Pancreas (tissue), 10 donors: Measurements from ENCODE around the gene CENPS. TPM values are rescaled to one million over a fixed set of nuclear protein-coding genes. Genes with fewer than 3 reads are reported as not detected.

Experiments
- ATAC-seq, 4 donors: fragments of 200-7000 bp; cut with Tn5 transposase; one replicate each; pipeline versions ENCODE4 v1.8.0 to v1.9.1; 2020; ENCODE audit warnings: mild to moderate bottlenecking in 4 of 4, moderate library complexity in 4 of 4
- DNase-seq, 6 donors: peaks; one replicate each; pipeline ENCODE4 v3.0.0-alpha.2; 2020
- FAIRE-seq: peaks from 2 replicates; lab custom pipeline; 2012; peaks lifted over from hg19 to GRCh38; lab: Jason Lieb, UNC
- H3K27ac ChIP-seq, 4 donors: fragments of 200-600 bp; sonication (generic); 1 replicate in 3 of 4; 2 replicates in 1 of 4; pipeline versions ENCODE4 v1.5.0 to v1.8.0; 2020
- H3K27me3 ChIP-seq, 4 donors: fragments of 200-600 bp; one replicate each; pipeline ENCODE4 v1.8.0; 2021
- H3K36me3 ChIP-seq, 3 donors: fragments of 200-600 bp; sonication (generic) in 1 of 3; one replicate each; pipeline versions ENCODE4 v1.5.0 to v1.8.0; 2020 to 2021
- H3K4me1 ChIP-seq, 3 donors: fragments of 200-600 bp; one replicate each; pipeline ENCODE4 v1.8.0; 2021
- H3K4me3 ChIP-seq, 4 donors: fragments of 200-600 bp; sonication (generic) in 2 of 4; one replicate each; pipeline versions ENCODE4 v1.5.0 to v1.8.0; 2020 to 2021
- H3K9me3 ChIP-seq, 4 donors: fragments of 200-600 bp; one replicate each; pipeline ENCODE4 v1.8.0; 2021
- CTCF ChIP-seq, 4 donors: fragments of 200-600 bp; sonication (generic) in 3 of 4; IDR thresholded peaks; one replicate each; pipeline versions ENCODE4 v1.5.0 to v1.8.0; 2021; ENCODE audit warnings: antibody characterized with exemption in 4 of 4
- WGBS, 2 donors: extraction: QIAGEN DNeasy Blood & Tissue Kit; methylation state at CpG; one replicate each; pipeline ENCODE4 v1.1.7; 2013; 5-methylcytosine and 5-hydroxymethylcytosine counted together
- intact Hi-C, 3 donors: fragments of 100-400 bp; cut with DNase I; formaldehyde crosslinking; loops; one replicate each; pipeline versions ENCODE4 v1.11.1 to v1.14.2; 2022
- polyA plus RNA-seq, 2 donors: library from polyadenylated mRNA; stranded (reverse); fragments of 200-250 nt; gene quantifications; one replicate each; pipeline ENCODE4 v1.2.3, GENCODE V29; 2013
- total RNA-seq, 6 donors: library from RNA; stranded (reverse); fragmentation: NEBNext Ultra II Directional in 4 of 6; extraction: Animal tissue kit (Norgen Biotek cat#: 25700) in 4 of 6; gene quantifications; one replicate each; pipeline versions ENCODE4 v1.2.1 to v1.2.4, GENCODE V29; 2021 to 2023
- donor health status: healthy with polysubstance abuse.
- donor health status: DM: no; HTN: no; CAD: no; lungs with moderate emphysema.
- donor health status: DM: no; HTN: no; CAD: no.
- donor health status: control.
- donor health status: control.
- donor health status: Bipolar disorder and iron deficiency.
- donor health status: DM: yes; HTN: yes; CAD: no.
- donor health status: DM: no; HTN: no; CAD: no.
- donor health status: DM: no; HTN: no; CAD: no.
- donor health status: DM: yes; HTN: yes; CAD: no.

The CENPS gene
- total and polyA plus RNA-seq, 8 donors, result 4.7 to 19.9 (median 8.4) TPM

GRCh38 chr1:10433790-10434189, 3.6 kb downstream of the CENPS start:
- Histone ChIP-seq H3K9me3 (no peaks in the 10 kb centered on the region), H3K27me3 (no peaks in the 10 kb centered on the region), H3K27ac (no peak overlapping the region), H3K36me3 (no peaks in the 10 kb centered on the region), H3K4me1 (peaks cover 0 to 5% (median 5%) of the 10 kb centered on the region in 3 donors), H3K4me3 (no peak overlapping the region)
- FAIRE-seq (no peak), DNase-seq (no peak), ATAC-seq (no peak)
- 86% methylated on average over 11 of the region's 11 CpGs for WGBS, 2 donors
- intact Hi-C loops, result loop anchor here in 1 of 3 donors (5.0 kb wide), 1 partner anchor 59 kb away; no protein-coding TSS in a partner anchor
- no peak for TF ChIP-seq CTCF (IDR thresholded peaks at IDR 0.05)

DNA sequence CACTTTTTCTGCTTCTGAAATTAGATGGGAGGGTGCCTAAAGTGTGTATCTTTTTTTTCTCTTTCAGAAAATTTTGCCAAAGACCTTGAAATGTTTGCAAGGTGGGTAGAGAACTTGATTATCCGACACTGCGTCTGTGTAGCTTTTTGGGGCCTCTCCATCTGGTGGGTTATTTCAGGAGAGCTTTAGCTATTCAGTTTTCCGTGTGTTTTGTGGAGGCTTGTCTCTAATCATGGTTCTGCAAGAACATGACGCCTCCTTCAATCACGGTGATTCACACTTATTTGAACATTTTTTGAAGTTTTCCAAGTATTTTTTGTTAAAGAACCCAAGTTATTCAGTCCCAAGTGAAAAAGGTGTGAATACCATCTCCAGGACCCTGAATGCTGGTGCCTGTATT, 4.4 kb downstream of the CENPS start:
- Histone ChIP-seq H3K36me3 (no peaks in the 10 kb centered on the region), H3K4me3 (no peak overlapping the region), H3K4me1 (peaks cover 0 to 5% (median 5%) of the 10 kb centered on the region in 3 donors), H3K27me3 (no peaks in the 10 kb centered on the region), H3K27ac (no peak overlapping the region), H3K9me3 (no peaks in the 10 kb centered on the region)
- DNase-seq, result no peak
- intact Hi-C loops, result loop anchor here in 1 of 3 donors (5.0 kb wide), 1 partner anchor 58 kb away; no protein-coding TSS in a partner anchor
- ATAC-seq, result no peak
- no peak for TF ChIP-seq CTCF (IDR thresholded peaks at IDR 0.05)
- 85 to 90% methylated on average over 5 of the region's 5 CpGs for WGBS, 2 donors
- FAIRE-seq, result no peak

DNA sequence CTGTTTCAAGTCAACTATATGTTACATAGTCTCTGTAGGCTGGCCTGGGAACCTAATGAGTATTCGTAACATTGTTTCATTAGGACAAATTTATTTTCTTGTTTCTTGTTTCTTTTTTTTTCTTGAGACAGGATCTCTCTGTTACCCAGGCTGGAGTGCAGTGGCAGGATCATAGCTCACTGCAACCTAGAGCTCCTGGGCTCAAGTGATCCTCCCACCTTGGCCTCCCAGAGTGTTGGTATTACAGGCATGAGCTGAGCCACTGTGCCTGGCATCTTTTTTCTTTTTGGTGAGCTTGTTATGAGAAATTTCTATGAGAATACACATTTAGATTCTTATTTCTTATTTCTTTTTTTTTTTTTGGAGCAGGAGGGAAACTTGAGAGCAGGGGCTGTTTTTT, 6.8 kb downstream of the CENPS start:
- Histone ChIP-seq H3K9me3 (no peaks in the 10 kb centered on the region), H3K4me1 (no peaks in the 10 kb centered on the region), H3K4me3 (no peak overlapping the region), H3K27ac (no peak overlapping the region), H3K36me3 (no peaks in the 10 kb centered on the region), H3K27me3 (no peaks in the 10 kb centered on the region)
- WGBS, 2 donors, result 95 to 96% methylated on average over 1 of the region's 1 CpG
- intact Hi-C loops, result no loop called here
- FAIRE-seq, result no peak
- TF ChIP-seq CTCF (IDR thresholded peaks at IDR 0.05), result no peak
- no peak for ATAC-seq
- DNase-seq, result no peak

GRCh38 chr1:10438677-10439163, 8.5 kb downstream of the CENPS start:
- 46 to 55% methylated on average over 7 of the region's 7 CpGs for WGBS, 2 donors
- H3K27ac ChIP-seq, result no peak overlapping the region
- DNase-seq (no peak), FAIRE-seq (no peak), ATAC-seq (no peak)
- H3K4me3 ChIP-seq, result no peak overlapping the region
- no peaks in the 10 kb centered on the region for H3K4me1 ChIP-seq
- H3K27me3 ChIP-seq, result no peaks in the 10 kb centered on the region
- H3K36me3 ChIP-seq, result no peaks in the 10 kb centered on the region
- intact Hi-C loops, result no loop called here
- no peak for TF ChIP-seq CTCF (IDR thresholded peaks at IDR 0.05)
- no peaks in the 10 kb centered on the region for H3K9me3 ChIP-seq

GRCh38 chr1:10440305-10440704, 10.1 kb downstream of the CENPS start:
- H3K27ac ChIP-seq, result no peak overlapping the region
- no peak for TF ChIP-seq CTCF (IDR thresholded peaks at IDR 0.05)
- no peak overlapping the region for H3K4me3 ChIP-seq
- FAIRE-seq (no peak), ATAC-seq (no peak), DNase-seq (no peak)
- H3K9me3 ChIP-seq, result no peaks in the 10 kb centered on the region
- intact Hi-C loops, result no loop called here
- 96 to 97% methylated on average over 2 of the region's 2 CpGs for WGBS, 2 donors
- no peaks in the 10 kb centered on the region for H3K4me1 ChIP-seq
- H3K27me3 ChIP-seq, result no peaks in the 10 kb centered on the region
- no peaks in the 10 kb centered on the region for H3K36me3 ChIP-seq
